Activated naive CD4-positive, alpha-beta T cell treated with anti-CD3 and anti-CD28 coated beads for 36 hours (primary cell): ENCODE results near the gene ANKRD42. TPM values are rescaled to one million over a fixed set of nuclear protein-coding genes. Genes with fewer than 3 reads are reported as not detected.

Experiments
- CTCF ChIA-PET: fragments of 350-600 bp; sonication (Branson Sonifier 250); formaldehyde crosslinking; loops from one replicate; lab custom pipeline; 2021; ENCODE audit warnings: antibody characterized with exemption; lab: Charles Lee
- DNase-seq: peaks from one replicate; pipeline ENCODE4 v3.0.0-alpha.2; 2020
- H3K27ac Mint-ChIP-seq: one replicate; pipeline ENCODE4 v1.8.0; 2021; ENCODE audit warnings: mild to moderate bottlenecking, mixed read lengths
- H3K27me3 Mint-ChIP-seq: one replicate; pipeline ENCODE4 v1.8.0; 2021; ENCODE audit warnings: low read depth, mixed read lengths
- H3K36me3 Mint-ChIP-seq: one replicate; pipeline ENCODE4 v1.8.0; 2021; ENCODE audit warnings: low read depth, mixed read lengths
- H3K4me1 Mint-ChIP-seq: one replicate; pipeline ENCODE4 v1.8.0; 2021; ENCODE audit warnings: low read depth, mixed read lengths
- H3K4me3 Mint-ChIP-seq: one replicate; pipeline ENCODE4 v1.8.0; 2021; ENCODE audit warnings: mild to moderate bottlenecking, moderate library complexity, mixed read lengths
- H3K9me3 Mint-ChIP-seq: one replicate; pipeline ENCODE4 v1.8.0; 2021; ENCODE audit warnings: mixed read lengths
- intact Hi-C: fragments of 100-400 bp; cut with micrococcal nuclease; formaldehyde crosslinking; loops from one replicate; pipeline ENCODE4 v1.15.1; 2023
- total RNA-seq, 2 experiments: library from RNA; stranded (reverse); gene quantifications; one replicate each; pipeline ENCODE4 v1.2.3, GENCODE V29; 2021

ANKRD42 gene
- total RNA-seq, 2 experiments from 2014 or later: 2.3 to 2.7 TPM

- CTCF ChIA-PET: interaction anchor here (0.7 to 1.4 kb wide), 5 partner anchors 10 to 415 kb away, joined by 3 to 7 read pairs (median 3); no protein-coding TSS in a partner anchor
- no peaks in the 10 kb centered on the region for H3K27me3 Mint-ChIP-seq
- H3K4me3 Mint-ChIP-seq: no peak overlapping the region
- intact Hi-C loops: no loop called here
- H3K36me3 Mint-ChIP-seq: peaks cover 1% of the 10 kb centered on the region
- no peak overlapping the region for H3K27ac Mint-ChIP-seq
- H3K9me3 Mint-ChIP-seq: no peaks in the 10 kb centered on the region
- peaks cover 28% of the 10 kb centered on the region for H3K4me1 Mint-ChIP-seq
- DNase-seq: no peak
Observed at GRCh38 chr11:83282084-83282716, 88.7 kb downstream of the ANKRD42 start.

GRCh38 chr11:83284501-83285150 is 91.1 kb downstream of the ANKRD42 start:
- Mint-ChIP-seq H3K36me3 (no peaks in the 10 kb centered on the region), H3K27ac (peak overlapping the region; percentile 98), H3K4me1 (peaks cover 28% of the 10 kb centered on the region), H3K4me3 (peak overlapping the region; percentile 97), H3K9me3 (no peaks in the 10 kb centered on the region), H3K27me3 (no peaks in the 10 kb centered on the region)
- CTCF ChIA-PET: interaction anchor here (1.5 kb wide), 2 partner anchors 8 to 10 kb away, joined by 3 to 4 read pairs; no protein-coding TSS in a partner anchor
- intact Hi-C loops: loop anchor here (1.0 to 5.0 kb wide), 6 partner anchors 91 to 567 kb away; partner anchors contain the start of gene ANKRD42
- no peak for DNase-seq

GRCh38 chr11:83285151-83285770 is 91.7 kb downstream of the ANKRD42 start:
- Mint-ChIP-seq H3K27ac (peak overlapping the region; percentile 98), H3K4me3 (peak overlapping the region; percentile 97), H3K4me1 (peaks cover 28% of the 10 kb centered on the region), H3K9me3 (no peaks in the 10 kb centered on the region), H3K36me3 (no peaks in the 10 kb centered on the region), H3K27me3 (no peaks in the 10 kb centered on the region)
- CTCF ChIA-PET: interaction anchor here (1.2 to 1.5 kb wide), 3 partner anchors 8 to 353 kb away, joined by 3 to 4 read pairs (median 3); no protein-coding TSS in a partner anchor
- no peak for DNase-seq
- intact Hi-C loops: loop anchor here (1.0 to 5.0 kb wide), 6 partner anchors 92 to 568 kb away; partner anchors contain the start of gene ANKRD42

- CTCF ChIA-PET: interaction anchor here (1.2 to 1.5 kb wide), 2 partner anchors 9 to 354 kb away, joined by 3 read pairs; no protein-coding TSS in a partner anchor
- peak within 1 kb of the TSS; percentile 98 for H3K27ac Mint-ChIP-seq
- peaks cover 28% of the 10 kb centered on the region for H3K4me1 Mint-ChIP-seq
- H3K9me3 Mint-ChIP-seq: no peaks in the 10 kb centered on the region
- H3K4me3 Mint-ChIP-seq: peak within 1 kb of the TSS; percentile 97
- no peaks in the 10 kb centered on the region for H3K36me3 Mint-ChIP-seq
- DNase-seq: peak; percentile 97
- H3K27me3 Mint-ChIP-seq: no peaks in the 10 kb centered on the region
- intact Hi-C loops: loop anchor here (1.0 to 5.0 kb wide), 13 partner anchors 33 to 569 kb away; partner anchors contain the start of genes ANKRD42 and DDIAS
Observed at GRCh38 chr11:83285771-83286528, 92.4 kb downstream of the ANKRD42 start, which contains the start of gene CCDC90B. Gene CCDC90B, minus strand, starts transcription at chr11:83286367. Its CDS starts 395 bp downstream, at chr11:83285972.

GRCh38 chr11:83287631-83288030 is 94.1 kb downstream of the ANKRD42 start:
- DNase-seq: no peak
- intact Hi-C loops: loop anchor here (2.0 to 5.0 kb wide), 4 partner anchors 225 to 570 kb away; no protein-coding TSS in a partner anchor
- peaks cover 20% of the 10 kb centered on the region for H3K4me1 Mint-ChIP-seq
- no peaks in the 10 kb centered on the region for H3K9me3 Mint-ChIP-seq
- no peak overlapping the region for H3K27ac Mint-ChIP-seq
- H3K4me3 Mint-ChIP-seq: no peak overlapping the region
- H3K27me3 Mint-ChIP-seq: no peaks in the 10 kb centered on the region
- CTCF ChIA-PET: no interaction called here
- no peaks in the 10 kb centered on the region for H3K36me3 Mint-ChIP-seq

GRCh38 chr11:83292709-83293456 is 99.4 kb downstream of the ANKRD42 start:
- Mint-ChIP-seq H3K4me3 (peak overlapping the region; percentile 58), H3K4me1 (peaks cover 11% of the 10 kb centered on the region), H3K9me3 (no peaks in the 10 kb centered on the region), H3K27ac (no peak overlapping the region), H3K36me3 (no peaks in the 10 kb centered on the region), H3K27me3 (peaks cover 2% of the 10 kb centered on the region)
- intact Hi-C loops: loop anchor here (1.0 kb wide), 3 partner anchors 431 to 527 kb away; no protein-coding TSS in a partner anchor
- CTCF ChIA-PET: interaction anchor here (0.5 to 3.1 kb wide), 27 partner anchors 10 to 559 kb away, joined by 3 to 17 read pairs (median 5); partner anchors contain the start of genes FAM181B and PRCP
- peak; percentile 57 for DNase-seq

GRCh38 chr11:83293457-83293774 is 99.9 kb downstream of the ANKRD42 start:
- intact Hi-C loops: loop anchor here (1.0 kb wide), 3 partner anchors 431 to 527 kb away; no protein-coding TSS in a partner anchor
- Mint-ChIP-seq H3K36me3 (no peaks in the 10 kb centered on the region), H3K9me3 (no peaks in the 10 kb centered on the region), H3K27me3 (peaks cover 2% of the 10 kb centered on the region), H3K4me1 (peaks cover 11% of the 10 kb centered on the region), H3K4me3 (no peak overlapping the region), H3K27ac (no peak overlapping the region)
- no peak for DNase-seq
- CTCF ChIA-PET: interaction anchor here (0.7 to 3.1 kb wide), 18 partner anchors 9 to 556 kb away, joined by 3 to 17 read pairs (median 6); partner anchors contain the start of gene PRCP

- Mint-ChIP-seq H3K36me3 (no peaks in the 10 kb centered on the region), H3K4me3 (no peak overlapping the region), H3K27ac (no peak overlapping the region), H3K27me3 (peaks cover 2% of the 10 kb centered on the region), H3K4me1 (peaks cover 11% of the 10 kb centered on the region), H3K9me3 (no peaks in the 10 kb centered on the region)
- intact Hi-C loops: no loop called here
- DNase-seq: no peak
- CTCF ChIA-PET: interaction anchor here (1.7 to 3.1 kb wide), 4 partner anchors 13 to 556 kb away, joined by 4 to 17 read pairs (median 10); no protein-coding TSS in a partner anchor
Observed at GRCh38 chr11:83294208-83294607, 100.7 kb downstream of the ANKRD42 start.

Other genes with a start within 250 kb of the ANKRD42 start
- gene RAB30, start 121.8 kb upstream of the ANKRD42 start, total RNA-seq: 10 to 100 TPM in 1 of 2 experiments, 1 to 10 TPM in 1; 8.8 to 11.1 TPM
- gene PCF11, start 36.6 kb upstream of the ANKRD42 start, total RNA-seq: 10 to 100 TPM; 50.3 to 54.1 TPM
- gene CCDC90B, start 92.7 kb downstream of the ANKRD42 start, total RNA-seq: 10 to 100 TPM; 28.2 to 29.5 TPM